HEK293T (cell line): ENCODE results near the gene ANKH.

Experiments used
- CTCF ChIA-PET: fragments of 350-600 bp; formaldehyde crosslinking; extraction: SDS; loops from one replicate; lab custom pipeline; 2021; ENCODE audit warnings: antibody characterized with exemption, inconsistent platforms; lab: Yijun Ruan, JAX
- POLR2A ChIA-PET: fragments of 350-600 bp; formaldehyde crosslinking; extraction: SDS; loops from one replicate; lab custom pipeline; 2020; ENCODE audit warnings: antibody characterized with exemption, inconsistent platforms; lab: Yijun Ruan, JAX
- DNase-seq: peaks from one replicate; pipeline ENCODE4 v3.0.0; 2012; ENCODE audit warnings: mixed read lengths; ENCODE audit errors: extremely low spot score
- ARNT ChIP-seq: fragments of 450-650 bp; IDR thresholded peaks from 2 replicates; pipeline ENCODE4 v1.6.1; 2017; ENCODE audit warnings: mild to moderate bottlenecking
- BHLHE40 ChIP-seq: fragments of 450-650 bp; IDR thresholded peaks from 2 replicates; pipeline ENCODE4 v1.6.1; 2016; ENCODE audit warnings: mild to moderate bottlenecking, moderate library complexity, borderline replicate concordance
- CTBP1 ChIP-seq: fragments of 450-650 bp; IDR thresholded peaks from 2 replicates; pipeline ENCODE4 v1.6.1; 2016; ENCODE audit warnings: borderline replicate concordance
- ELF4 ChIP-seq: fragments of 450-650 bp; IDR thresholded peaks from 2 replicates; pipeline ENCODE4 v1.6.1; 2017; ENCODE audit warnings: antibody characterized with exemption
- FOXA1 ChIP-seq: fragments of 450-650 bp; IDR thresholded peaks from 2 replicates; pipeline ENCODE4 v1.6.1; 2016; ENCODE audit warnings: mild to moderate bottlenecking
- FOXK2 ChIP-seq: fragments of 450-650 bp; IDR thresholded peaks from 2 replicates; pipeline ENCODE4 v1.6.1; 2016; ENCODE audit warnings: mild to moderate bottlenecking
- FOXM1 ChIP-seq: fragments of 450-650 bp; IDR thresholded peaks from 2 replicates; pipeline ENCODE4 v1.6.1; 2017; ENCODE audit warnings: mild to moderate bottlenecking, borderline replicate concordance
- HDGF ChIP-seq: fragments of 450-650 bp; IDR thresholded peaks from 2 replicates; pipeline ENCODE4 v1.6.1; 2017; ENCODE audit warnings: antibody characterized with exemption, borderline replicate concordance
- L3MBTL2 ChIP-seq: fragments of 450-650 bp; conservative IDR thresholded peaks from 2 replicates; pipeline ENCODE4 v1.6.1; 2016; ENCODE audit warnings: mild to moderate bottlenecking
- LEF1 ChIP-seq: fragments of 450-650 bp; IDR thresholded peaks from 2 replicates; pipeline ENCODE4 v1.6.1; 2017; ENCODE audit warnings: mild to moderate bottlenecking, borderline replicate concordance
- NFRKB ChIP-seq: fragments of 450-650 bp; IDR thresholded peaks from 2 replicates; pipeline ENCODE4 v1.6.1; 2016; ENCODE audit warnings: mild to moderate bottlenecking, moderate library complexity
- SP1 ChIP-seq: fragments of 450-650 bp; IDR thresholded peaks from 2 replicates; pipeline ENCODE4 v1.6.1; 2017
- SUZ12 ChIP-seq: fragments of 450-650 bp; IDR thresholded peaks from 2 replicates; pipeline ENCODE4 v1.6.1; 2016; ENCODE audit warnings: mild to moderate bottlenecking
- TARDBP ChIP-seq: fragments of 450-650 bp; IDR thresholded peaks from 2 replicates; pipeline ENCODE4 v1.6.1; 2016
- ZNF384 ChIP-seq: fragments of 450-650 bp; IDR thresholded peaks from 2 replicates; pipeline ENCODE4 v1.6.1; 2016
- TF ChIP-seq, protein P1 (sequence below): fragments of 450-650 bp; IDR thresholded peaks from 2 replicates; pipeline ENCODE4 v1.6.1; 2016

The ANKH gene

DNA sequence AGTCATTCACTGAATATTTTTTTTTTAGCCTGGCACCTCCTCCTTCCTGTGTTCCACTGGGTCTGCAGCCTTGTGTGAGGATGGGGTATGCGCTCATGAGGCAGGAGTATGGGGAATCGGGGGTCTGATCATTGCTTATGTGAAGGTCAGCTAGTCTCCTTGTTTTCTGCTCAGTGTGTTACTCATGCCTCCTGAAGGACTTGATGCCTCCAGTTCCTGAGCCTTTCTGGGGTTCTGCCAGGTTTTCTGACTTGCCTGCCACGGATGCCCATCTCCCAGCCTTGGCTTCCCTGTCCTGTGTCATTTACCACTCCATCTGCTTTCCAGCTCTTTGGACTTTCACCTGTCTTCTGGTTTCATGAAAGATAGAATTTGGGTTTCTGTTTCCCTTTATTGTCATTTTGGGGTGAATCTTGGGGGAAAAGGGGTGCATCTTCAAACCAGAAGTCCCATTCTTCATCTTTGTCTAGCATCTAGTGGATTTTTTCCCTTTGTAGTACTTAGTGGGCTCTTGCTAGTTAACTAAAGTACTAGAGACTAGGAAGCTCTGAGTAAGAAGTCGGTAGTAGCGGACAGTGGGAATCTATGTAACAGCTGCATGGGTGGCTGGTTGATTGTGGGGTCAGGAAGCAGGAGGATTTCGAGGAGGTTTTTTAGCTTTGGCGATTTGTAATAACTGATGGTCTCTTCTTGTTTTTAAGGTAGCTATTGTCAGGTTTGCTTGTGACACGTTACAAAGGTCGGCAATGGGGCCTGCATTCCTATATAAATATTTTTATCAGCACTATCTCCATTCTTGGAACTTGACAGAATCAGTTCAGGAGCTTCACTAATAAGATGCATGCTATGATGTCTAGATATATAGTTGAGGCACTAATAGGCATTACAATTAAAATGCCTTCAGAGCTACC is 198.8 kb downstream of the ANKH start:
- POLR2A ChIA-PET = interaction anchor here (1.0 kb wide), 1 partner anchor 11 kb away, joined by 3 read pairs; no protein-coding TSS in a partner anchor
- TF ChIP-seq L3MBTL2 = no peak
- TF ChIP-seq BHLHE40 = no peak
- TF ChIP-seq ZNF384 = no peak
- no peak for TF ChIP-seq FOXM1
- TF ChIP-seq SUZ12 = no peak
- no peak for TF ChIP-seq ELF4
- TF ChIP-seq SP1 = no peak
- TF ChIP-seq, protein P1, sequence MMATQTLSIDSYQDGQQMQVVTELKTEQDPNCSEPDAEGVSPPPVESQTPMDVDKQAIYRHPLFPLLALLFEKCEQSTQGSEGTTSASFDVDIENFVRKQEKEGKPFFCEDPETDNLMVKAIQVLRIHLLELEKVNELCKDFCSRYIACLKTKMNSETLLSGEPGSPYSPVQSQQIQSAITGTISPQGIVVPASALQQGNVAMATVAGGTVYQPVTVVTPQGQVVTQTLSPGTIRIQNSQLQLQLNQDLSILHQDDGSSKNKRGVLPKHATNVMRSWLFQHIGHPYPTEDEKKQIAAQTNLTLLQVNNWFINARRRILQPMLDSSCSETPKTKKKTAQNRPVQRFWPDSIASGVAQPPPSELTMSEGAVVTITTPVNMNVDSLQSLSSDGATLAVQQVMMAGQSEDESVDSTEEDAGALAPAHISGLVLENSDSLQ = no peak
- TF ChIP-seq HDGF = no peak
- TF ChIP-seq TARDBP = no peak
- no peak for TF ChIP-seq CTBP1
- TF ChIP-seq LEF1 = no peak
- no peak for TF ChIP-seq ARNT
- no peak for TF ChIP-seq NFRKB
- TF ChIP-seq FOXA1 = no peak
- TF ChIP-seq FOXK2 = no peak
- CTCF ChIA-PET = interaction anchor here (0.7 kb wide), 1 partner anchor 343 kb away, joined by 4 read pairs; no protein-coding TSS in a partner anchor
- no peak for DNase-seq

DNA sequence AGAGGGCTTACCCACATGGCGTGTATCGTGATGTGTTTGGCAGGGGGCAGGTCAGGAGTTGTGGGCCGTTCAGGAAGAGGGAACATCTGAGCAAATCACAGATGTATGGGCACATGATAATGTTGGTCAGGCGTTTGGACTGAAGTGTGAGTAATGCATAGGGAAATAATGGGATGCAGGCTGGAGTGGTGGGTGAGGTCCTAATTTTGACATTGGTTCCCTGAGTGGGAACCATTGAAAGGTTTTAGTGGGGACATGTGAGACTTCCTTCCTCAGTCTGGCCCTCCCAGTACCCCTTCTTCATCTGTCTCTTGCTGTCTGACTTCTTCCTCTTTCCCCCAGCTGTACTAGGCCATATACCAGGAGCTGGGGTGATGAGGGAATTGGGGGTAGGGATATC is 199.5 kb downstream of the ANKH start:
- POLR2A ChIA-PET = no interaction called here
- no peak for DNase-seq
- CTCF ChIA-PET = no interaction called here
- no peak for TF ChIP-seq ARNT
- no peak for TF ChIP-seq CTBP1
- TF ChIP-seq FOXK2 = no peak

DNA sequence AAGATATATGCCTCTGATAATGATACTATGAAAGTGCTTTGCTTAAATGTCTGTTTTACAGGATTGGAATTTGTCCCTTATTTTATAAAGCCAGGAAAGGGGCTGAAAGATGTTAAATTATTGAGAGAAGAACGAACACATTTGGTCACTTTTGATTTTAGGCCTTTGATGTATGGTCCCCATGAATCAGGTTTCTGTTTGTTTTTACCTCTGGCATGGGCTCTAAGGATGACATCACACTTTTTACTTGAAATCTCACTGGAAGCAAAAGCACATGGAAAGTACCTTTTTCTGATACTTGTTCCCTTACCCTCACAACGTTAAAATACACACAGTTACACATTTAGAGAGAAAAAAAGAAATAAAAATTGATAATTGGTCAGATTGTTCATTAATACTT is 200.2 kb downstream of the ANKH start:
- TF ChIP-seq FOXA1 = no peak
- TF ChIP-seq SUZ12 = no peak
- no peak for TF ChIP-seq BHLHE40
- TF ChIP-seq HDGF = no peak
- TF ChIP-seq L3MBTL2 = no peak
- TF ChIP-seq, protein P1 = no peak
- TF ChIP-seq TARDBP = no peak
- TF ChIP-seq FOXM1 = no peak
- TF ChIP-seq ARNT = no peak
- no peak for TF ChIP-seq CTBP1
- TF ChIP-seq ELF4 = no peak
- TF ChIP-seq LEF1 = no peak
- TF ChIP-seq FOXK2 = no peak
- TF ChIP-seq ZNF384 = no peak
- no peak for TF ChIP-seq NFRKB
- no peak for TF ChIP-seq SP1
- no peak for DNase-seq
- CTCF ChIA-PET = no interaction called here
- POLR2A ChIA-PET = no interaction called here

DNA sequence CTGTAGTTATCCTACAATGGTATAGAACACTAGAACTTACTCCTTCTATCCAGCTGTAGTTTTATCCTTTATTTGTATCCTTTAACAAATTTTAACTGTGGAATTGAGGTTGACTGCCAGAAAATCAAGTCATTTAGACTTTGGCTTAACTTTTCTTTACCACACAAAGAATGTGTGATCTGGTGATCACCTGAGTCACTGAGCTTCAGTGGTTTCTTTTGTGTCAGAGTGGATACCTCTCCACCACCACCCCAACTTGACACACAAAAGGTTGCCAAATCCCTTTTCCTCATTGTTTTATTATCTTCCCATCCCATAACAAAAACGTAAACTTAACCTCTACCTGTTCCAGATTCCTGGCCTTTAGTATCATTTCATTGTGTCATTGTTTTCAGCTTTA is 201.6 kb downstream of the ANKH start:
- CTCF ChIA-PET = interaction anchor here (1.5 kb wide), 1 partner anchor 15 kb away, joined by 5 read pairs; no protein-coding TSS in a partner anchor
- no peak for DNase-seq
- POLR2A ChIA-PET = no interaction called here

DNA sequence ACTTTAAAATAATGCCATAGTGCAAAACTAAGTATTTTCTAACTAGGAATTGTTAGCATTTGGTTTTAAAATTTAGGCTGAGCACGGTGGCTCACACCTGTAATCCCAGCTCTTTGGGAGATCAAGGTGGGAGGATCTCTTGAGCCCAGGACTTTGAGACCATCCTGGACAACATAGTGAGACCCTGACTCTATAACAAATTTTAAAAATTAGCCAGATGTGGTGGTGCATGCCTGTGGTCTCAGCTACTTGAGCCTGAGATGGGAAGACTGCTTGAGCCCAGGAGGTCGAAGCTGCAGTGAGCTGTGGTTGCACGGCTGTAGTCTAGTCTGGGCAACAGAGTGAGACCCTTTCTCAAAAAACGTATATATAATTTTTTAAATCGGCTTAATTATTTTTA is 202.2 kb downstream of the ANKH start:
- ChIA-PET CTCF (interaction anchor here (1.5 kb wide), 1 partner anchor 16 kb away, joined by 5 read pairs; no protein-coding TSS in a partner anchor), POLR2A (no interaction called here)
- DNase-seq = no peak
- no peak for TF ChIP-seq FOXK2
- no peak for TF ChIP-seq CTBP1
- TF ChIP-seq, protein P1 = no peak
- TF ChIP-seq ELF4 = no peak
- TF ChIP-seq SP1 = no peak
- TF ChIP-seq BHLHE40 = no peak
- TF ChIP-seq FOXM1 = no peak
- no peak for TF ChIP-seq TARDBP
- no peak for TF ChIP-seq ARNT
- no peak for TF ChIP-seq HDGF
- TF ChIP-seq SUZ12 = no peak
- TF ChIP-seq ZNF384 = no peak
- TF ChIP-seq NFRKB = no peak
- TF ChIP-seq FOXA1 = no peak
- TF ChIP-seq LEF1 = no peak
- no peak for TF ChIP-seq L3MBTL2

More for the DNA sequence above, 201.6 kb downstream of the ANKH start:
- TF ChIP-seq ZNF384 = no peak
- TF ChIP-seq FOXM1 = no peak
- TF ChIP-seq TARDBP = no peak
- TF ChIP-seq, protein P1 = no peak
- TF ChIP-seq L3MBTL2 = no peak
- no peak for TF ChIP-seq FOXA1
- TF ChIP-seq BHLHE40 = no peak
- no peak for TF ChIP-seq HDGF
- no peak for TF ChIP-seq SP1
- TF ChIP-seq ELF4 = no peak
- TF ChIP-seq CTBP1 = no peak
- no peak for TF ChIP-seq FOXK2
- no peak for TF ChIP-seq SUZ12
- no peak for TF ChIP-seq LEF1
- TF ChIP-seq NFRKB = no peak
- no peak for TF ChIP-seq ARNT
